ENCODE data around the gene ARID3C.

ARID3C gene

DNA sequence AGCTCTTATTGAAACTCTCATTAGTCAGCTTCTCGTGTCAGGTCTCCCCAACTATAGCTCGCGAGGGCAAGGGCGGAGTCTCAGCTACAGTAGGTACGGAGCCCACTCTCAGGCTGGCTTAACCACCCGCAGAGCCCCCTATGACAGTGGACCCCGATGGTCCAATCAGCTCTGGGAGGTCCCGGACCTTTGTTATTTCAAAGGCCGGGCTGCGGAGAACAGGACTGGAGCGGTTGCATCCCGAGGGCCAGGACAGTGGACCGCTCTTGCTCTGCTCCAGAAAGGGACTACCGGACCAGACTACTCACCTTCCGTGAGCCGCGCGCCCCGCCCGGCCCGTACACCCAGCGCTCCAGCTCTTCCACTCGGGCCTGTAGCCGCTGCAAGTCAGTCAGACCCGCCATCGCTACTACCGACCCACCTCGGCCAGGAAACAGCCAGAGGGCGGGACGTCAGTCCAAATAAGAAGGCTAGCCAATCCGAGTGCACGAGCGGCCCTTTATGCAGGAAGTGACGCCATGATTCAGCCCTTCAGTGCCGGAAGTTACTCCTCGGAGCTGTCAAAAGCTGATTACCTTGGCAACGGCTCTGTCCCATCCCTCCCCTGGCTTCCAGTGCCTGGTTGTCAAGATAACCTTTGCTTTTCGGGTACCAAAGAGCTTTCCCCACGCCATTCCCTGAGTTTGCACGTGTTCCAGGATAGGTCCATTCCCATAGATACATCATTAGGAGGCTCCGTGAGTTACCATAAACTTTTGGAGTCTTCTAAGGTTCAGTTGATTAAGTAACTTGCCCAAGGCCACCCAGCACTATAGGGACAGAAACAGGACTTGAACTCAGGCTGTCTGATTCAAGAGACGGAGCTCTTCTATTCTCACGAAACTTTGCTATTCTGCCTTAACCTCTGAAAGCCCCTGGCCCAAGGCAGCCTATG, 8.5 kb downstream of the ARID3C start, which contains the start of gene DCTN3:
DCTN3 (minus strand) TSS at position 435 of the 934 bp plus-strand sequence; CDS start at position 404, 31 bp downstream.
- DNase-seq (ENCODE audit: low read depth in 2 of 2) = peak; percentile 96 to 97
- peak within 1 kb of the TSS; percentile 90 to 92 for H3K4me3 ChIP-seq (replicated peaks in 1 of 2; ENCODE audit: low read depth in 2 of 2, low read length in 2 of 2)
- TF ChIP-seq, protein P1, sequence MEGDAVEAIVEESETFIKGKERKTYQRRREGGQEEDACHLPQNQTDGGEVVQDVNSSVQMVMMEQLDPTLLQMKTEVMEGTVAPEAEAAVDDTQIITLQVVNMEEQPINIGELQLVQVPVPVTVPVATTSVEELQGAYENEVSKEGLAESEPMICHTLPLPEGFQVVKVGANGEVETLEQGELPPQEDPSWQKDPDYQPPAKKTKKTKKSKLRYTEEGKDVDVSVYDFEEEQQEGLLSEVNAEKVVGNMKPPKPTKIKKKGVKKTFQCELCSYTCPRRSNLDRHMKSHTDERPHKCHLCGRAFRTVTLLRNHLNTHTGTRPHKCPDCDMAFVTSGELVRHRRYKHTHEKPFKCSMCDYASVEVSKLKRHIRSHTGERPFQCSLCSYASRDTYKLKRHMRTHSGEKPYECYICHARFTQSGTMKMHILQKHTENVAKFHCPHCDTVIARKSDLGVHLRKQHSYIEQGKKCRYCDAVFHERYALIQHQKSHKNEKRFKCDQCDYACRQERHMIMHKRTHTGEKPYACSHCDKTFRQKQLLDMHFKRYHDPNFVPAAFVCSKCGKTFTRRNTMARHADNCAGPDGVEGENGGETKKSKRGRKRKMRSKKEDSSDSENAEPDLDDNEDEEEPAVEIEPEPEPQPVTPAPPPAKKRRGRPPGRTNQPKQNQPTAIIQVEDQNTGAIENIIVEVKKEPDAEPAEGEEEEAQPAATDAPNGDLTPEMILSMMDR (IDR thresholded peaks at IDR 0.05; ENCODE audit: low read depth, low read length) = no peak

DNA sequence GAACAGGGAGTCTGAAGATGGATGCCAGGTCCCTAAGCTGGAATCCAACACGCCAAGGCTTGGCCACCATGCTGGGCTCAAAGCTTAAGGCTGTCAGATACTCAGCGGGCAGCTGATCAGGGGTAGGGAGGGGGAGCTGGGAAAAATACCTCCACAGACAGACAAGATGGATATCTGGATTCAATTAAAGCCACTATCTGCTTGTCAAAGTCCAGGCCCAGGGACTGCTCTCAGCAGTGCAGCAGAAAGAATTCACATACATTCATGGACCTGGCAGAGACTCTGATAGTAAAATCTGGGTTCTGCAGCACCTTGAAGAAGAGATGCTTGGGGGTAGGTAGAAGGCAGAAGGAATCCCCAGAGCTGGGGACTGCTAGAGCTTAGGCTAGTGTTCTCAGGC, 13.7 kb downstream of the ARID3C start:
- TF ChIP-seq, protein P1 (IDR thresholded peaks at IDR 0.05; ENCODE audit: low read depth, low read length) = no peak
- no peak overlapping the region for H3K4me3 ChIP-seq (replicated peaks in 1 of 2; ENCODE audit: low read depth in 2 of 2, low read length in 2 of 2)
- DNase-seq (ENCODE audit: low read depth in 2 of 2) = no peak

DNA sequence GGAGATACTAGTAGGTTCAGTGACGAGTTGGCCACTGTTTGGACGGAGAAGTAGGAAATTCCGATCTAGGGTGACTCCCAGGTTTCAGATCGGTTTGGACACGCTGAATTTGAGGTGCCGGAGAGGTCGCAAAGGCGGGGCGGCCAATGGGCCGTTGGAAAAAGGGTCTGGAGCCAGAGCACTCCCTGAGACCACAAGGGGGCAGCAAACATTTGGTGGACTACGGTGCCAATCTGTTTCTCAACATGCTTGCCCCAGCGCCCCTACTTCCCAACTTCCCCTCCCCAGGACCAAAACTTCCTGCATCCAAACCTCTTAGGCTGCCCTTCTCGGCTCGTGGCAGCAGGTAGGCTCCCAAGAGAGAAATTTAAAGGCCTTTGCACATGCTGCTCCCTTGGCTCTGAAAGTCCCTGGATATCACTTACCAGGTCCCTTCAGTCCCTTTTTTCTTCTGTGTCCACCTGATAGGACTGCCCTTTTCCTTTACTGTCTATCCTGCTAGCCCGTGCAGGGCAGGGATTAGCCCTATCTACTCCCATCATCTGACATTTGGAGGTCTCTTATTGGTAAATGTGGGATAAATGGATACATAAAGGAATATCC, 16.0 kb downstream of the ARID3C start:
- peak; percentile 79 for DNase-seq (ENCODE audit: low read depth in 2 of 2)
- peak overlapping the region; percentile 53 to 81 for H3K4me3 ChIP-seq (replicated peaks in 1 of 2; ENCODE audit: low read depth in 2 of 2, low read length in 2 of 2)
- TF ChIP-seq, protein P1 (IDR thresholded peaks at IDR 0.05; ENCODE audit: low read depth, low read length) = peak; percentile 92

DNA sequence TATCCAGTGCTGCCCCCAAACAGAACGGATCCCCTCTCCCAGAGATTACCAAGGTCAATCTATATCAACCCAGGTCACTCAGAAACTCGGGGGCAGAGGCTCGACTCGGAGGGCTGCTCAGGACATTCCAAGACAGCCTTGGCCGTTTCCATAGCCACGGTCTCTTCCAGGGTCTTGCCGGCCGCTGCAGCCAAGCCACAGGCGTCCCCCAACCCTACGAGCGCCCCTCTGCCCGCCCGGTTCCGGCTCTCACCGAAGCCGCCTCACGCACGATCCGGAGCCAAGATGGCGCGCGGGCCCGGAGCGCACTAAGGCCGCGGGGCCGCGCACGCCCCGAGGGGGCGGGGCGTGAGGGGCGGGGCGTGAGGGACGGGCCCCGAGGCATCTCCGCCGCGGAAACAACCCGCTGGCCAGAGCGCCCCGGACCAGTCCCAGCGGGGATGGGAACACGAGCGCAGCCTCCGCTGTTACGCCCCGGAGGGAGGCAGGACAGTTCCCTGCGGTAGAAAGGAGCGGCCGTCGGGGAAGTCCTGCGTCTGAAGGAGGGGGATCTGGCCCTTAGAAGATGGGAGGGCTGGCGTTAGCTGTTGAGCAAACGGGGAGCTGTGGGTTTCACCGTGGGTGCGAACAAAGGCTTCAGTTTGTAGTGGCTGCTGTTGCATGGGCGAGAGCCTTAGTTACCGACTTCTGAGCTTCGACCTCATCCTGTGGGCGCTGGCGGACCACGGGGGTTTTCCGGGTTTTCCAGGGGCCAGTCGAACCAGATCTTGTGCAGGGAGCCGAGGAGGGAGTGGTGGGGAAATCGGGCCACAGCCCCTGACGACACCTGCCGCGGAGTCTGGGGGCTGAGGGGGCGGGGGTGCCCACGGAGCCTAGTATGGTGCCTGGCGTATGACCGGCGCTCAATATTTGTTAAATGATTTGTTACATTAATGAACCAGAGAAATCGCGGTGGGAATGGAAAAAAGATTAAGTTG, 16.8 kb downstream of the ARID3C start, which contains the start of gene RPP25L:
RPP25L (minus strand) TSS at position 287 of the 977 bp plus-strand sequence. CDS start 801 bp downstream, outside the sequence.
- DNase-seq (ENCODE audit: low read depth in 2 of 2) = peak; percentile 81 to 87
- TF ChIP-seq, protein P1 (IDR thresholded peaks at IDR 0.05; ENCODE audit: low read depth, low read length) = no peak
- H3K4me3 ChIP-seq (replicated peaks in 1 of 2; ENCODE audit: low read depth in 2 of 2, low read length in 2 of 2) = peak within 1 kb of the TSS; percentile 78 to 81

DNA sequence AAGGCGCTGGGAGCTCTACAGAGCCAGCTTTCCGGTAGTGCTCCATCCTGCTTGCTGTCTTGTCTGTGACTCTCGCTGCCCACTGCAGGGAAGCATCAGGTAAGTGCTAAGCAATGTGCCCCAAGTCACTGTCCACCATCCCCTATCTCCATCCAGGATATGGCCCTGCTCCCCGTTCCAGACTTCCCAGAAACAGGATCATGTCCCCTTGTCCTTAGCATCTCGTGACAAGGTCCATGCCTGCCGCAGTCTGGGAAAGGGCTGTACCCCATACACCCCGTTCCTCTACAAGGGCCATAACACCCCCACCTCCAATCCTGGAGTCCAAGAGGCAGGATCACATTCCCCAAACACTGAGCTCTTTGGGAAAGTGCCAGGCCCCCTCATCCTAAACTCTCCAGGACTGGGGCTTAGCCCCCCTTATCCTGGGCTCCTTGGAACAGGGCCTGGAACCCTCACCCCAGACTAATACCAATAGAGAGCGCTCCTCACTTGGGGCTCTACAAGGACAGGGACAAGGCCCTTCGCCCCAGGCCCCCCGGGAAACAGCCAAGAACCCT, 17.5 kb downstream of the ARID3C start:
- TF ChIP-seq, protein P1 (IDR thresholded peaks at IDR 0.05; ENCODE audit: low read depth, low read length) = no peak
- DNase-seq (ENCODE audit: low read depth in 2 of 2) = no peak
- peak overlapping the region; percentile 78 to 81 for H3K4me3 ChIP-seq (replicated peaks in 1 of 2; ENCODE audit: low read depth in 2 of 2, low read length in 2 of 2)

All from cardiac fibroblast (primary cell).